Bronchial epithelial cell (primary cell): ENCODE data around the gene SLC51A. TPM values are rescaled to one million over a fixed set of nuclear protein-coding genes. Genes with fewer than 3 reads are reported as not detected.

ENCODE experiments used
- DNase-seq: peaks from one replicate; pipeline ENCODE4 v3.0.0-alpha.2; 2010; ENCODE audit warnings: low read depth
- FAIRE-seq: peaks from 2 replicates; lab custom pipeline; 2011; peaks lifted over from hg19 to GRCh38; lab: Jason Lieb, UNC
- H3K27me3 ChIP-seq: 2 replicates; pipeline ENCODE4 v1.5.1; 2011; ENCODE audit warnings: low read length; ENCODE audit not compliant: control insufficient read depth, insufficient read depth
- H3K36me3 ChIP-seq: 2 replicates; pipeline ENCODE4 v1.5.1; 2011; ENCODE audit warnings: low read length; ENCODE audit not compliant: control insufficient read depth, insufficient read depth
- H3K4me3 ChIP-seq: 2 replicates; pipeline ENCODE4 v1.5.1; 2011; ENCODE audit warnings: mild to moderate bottlenecking, low read depth, low read length, control low read depth
- total RNA-seq: library from RNA; depleted of rRNA; stranded (reverse); fragments of >200 nt; gene quantifications from 2 replicates; pipeline ENCODE4 v1.2.1, GENCODE V29; 2014
- TF ChIP-seq, protein P1 (sequence below): IDR thresholded peaks from 2 replicates; pipeline ENCODE4 v1.5.1; 2011; ENCODE audit warnings: mild to moderate bottlenecking, moderate library complexity, low read length, control low read depth, inconsistent platforms; ENCODE audit not compliant: insufficient read depth, severe bottlenecking

The SLC51A gene
- total RNA-seq, 1 donor from 2014 or later: not detected

DNA sequence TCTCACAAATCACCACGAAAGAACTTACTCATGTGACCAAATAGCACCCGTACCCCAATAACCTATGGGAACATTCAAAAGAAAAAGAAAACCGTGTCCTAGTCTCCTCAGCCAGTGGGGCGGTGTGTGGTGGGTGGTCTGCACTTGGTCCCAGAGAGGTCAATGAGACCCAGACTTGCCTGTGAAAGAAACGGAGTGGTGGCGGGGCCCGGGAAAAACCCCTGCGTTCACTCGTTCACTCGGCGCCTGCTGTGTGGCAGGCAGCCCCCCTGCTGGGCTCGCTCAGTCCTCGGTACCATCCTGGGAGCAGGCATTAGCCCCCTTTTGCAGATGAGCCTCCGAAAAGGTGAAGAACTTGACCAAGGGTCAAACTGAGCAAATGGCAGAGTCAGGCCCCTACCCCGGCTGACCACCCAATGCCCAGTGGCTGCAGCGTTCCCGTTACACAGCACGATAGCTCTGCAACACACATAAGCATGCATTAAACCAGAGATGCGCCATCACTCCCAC is 41.2 kb upstream of the SLC51A start:
- FAIRE-seq: no peak

DNA sequence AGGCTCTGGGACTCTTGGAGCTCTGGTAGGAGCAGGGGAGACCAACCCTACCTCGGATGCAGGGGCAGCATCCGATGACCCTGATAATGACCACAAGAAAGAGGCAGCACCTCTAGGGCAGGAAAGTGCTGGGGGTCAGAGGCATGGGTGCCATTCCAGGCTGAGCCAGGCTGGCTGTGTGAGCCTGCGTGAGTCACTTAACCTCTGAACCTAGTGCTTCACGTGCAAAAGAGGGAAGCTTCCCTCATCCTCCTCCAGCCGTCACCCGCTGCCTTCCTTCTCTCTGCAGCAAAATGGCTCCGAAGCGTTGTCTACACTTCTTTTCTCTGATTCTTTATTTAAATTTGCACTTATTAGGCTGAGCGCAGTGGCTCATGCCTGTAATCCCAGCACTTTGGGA is 40.6 kb upstream of the SLC51A start:
- DNase-seq: no peak
- no peak overlapping the region for H3K4me3 ChIP-seq
- FAIRE-seq: no peak
- no peaks in the 10 kb centered on the region for H3K36me3 ChIP-seq
- no peaks in the 10 kb centered on the region for H3K27me3 ChIP-seq
- TF ChIP-seq, protein P1, sequence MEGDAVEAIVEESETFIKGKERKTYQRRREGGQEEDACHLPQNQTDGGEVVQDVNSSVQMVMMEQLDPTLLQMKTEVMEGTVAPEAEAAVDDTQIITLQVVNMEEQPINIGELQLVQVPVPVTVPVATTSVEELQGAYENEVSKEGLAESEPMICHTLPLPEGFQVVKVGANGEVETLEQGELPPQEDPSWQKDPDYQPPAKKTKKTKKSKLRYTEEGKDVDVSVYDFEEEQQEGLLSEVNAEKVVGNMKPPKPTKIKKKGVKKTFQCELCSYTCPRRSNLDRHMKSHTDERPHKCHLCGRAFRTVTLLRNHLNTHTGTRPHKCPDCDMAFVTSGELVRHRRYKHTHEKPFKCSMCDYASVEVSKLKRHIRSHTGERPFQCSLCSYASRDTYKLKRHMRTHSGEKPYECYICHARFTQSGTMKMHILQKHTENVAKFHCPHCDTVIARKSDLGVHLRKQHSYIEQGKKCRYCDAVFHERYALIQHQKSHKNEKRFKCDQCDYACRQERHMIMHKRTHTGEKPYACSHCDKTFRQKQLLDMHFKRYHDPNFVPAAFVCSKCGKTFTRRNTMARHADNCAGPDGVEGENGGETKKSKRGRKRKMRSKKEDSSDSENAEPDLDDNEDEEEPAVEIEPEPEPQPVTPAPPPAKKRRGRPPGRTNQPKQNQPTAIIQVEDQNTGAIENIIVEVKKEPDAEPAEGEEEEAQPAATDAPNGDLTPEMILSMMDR: no peak

More for the DNA sequence above, 41.2 kb upstream of the SLC51A start:
- TF ChIP-seq, protein P1: no peak
- DNase-seq: no peak
- Histone ChIP-seq H3K27me3 (no peaks in the 10 kb centered on the region), H3K36me3 (no peaks in the 10 kb centered on the region), H3K4me3 (no peak overlapping the region)

DNA sequence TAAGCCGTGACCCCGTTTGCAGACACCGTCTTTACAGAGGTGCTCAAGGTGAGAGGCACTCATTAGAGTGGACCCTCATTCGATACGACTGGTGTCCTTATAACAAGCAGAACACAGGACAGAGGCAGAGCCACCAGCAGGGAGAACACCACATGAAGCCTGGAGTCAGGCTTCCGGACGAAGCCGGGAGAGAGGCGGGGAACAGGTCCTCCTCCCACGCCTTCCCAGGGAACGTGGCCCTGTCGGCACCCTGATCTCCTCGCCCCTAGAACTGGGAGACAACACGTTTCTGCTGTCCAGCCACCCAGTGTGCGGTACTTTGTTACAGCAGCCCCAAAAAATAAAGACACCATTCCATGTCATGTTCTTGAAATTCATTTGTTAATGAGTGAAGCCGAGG is 38.8 kb upstream of the SLC51A start:
- Histone ChIP-seq H3K4me3 (no peak overlapping the region), H3K27me3 (no peaks in the 10 kb centered on the region), H3K36me3 (no peaks in the 10 kb centered on the region)
- DNase-seq: no peak
- no peak for FAIRE-seq
- TF ChIP-seq, protein P1: no peak

DNA sequence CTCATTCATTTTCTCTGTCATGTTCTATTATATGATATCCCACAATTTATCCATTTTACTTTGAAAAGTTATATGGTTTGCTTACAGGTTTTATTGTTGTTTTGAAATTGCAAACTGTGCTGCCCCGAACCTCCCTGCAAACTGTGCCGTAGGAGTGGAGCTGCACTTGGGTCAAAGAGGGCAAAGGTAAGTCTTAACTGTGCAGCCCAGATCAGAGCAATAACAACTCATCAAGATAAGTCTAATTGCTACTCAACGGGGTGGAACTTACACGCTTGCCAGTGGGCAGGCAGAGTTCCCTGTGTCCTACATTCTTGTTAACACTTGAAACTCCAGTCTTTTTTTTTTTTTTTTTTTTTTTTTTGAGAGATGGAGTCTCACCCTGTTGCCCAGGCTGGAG is 38.4 kb upstream of the SLC51A start:
- H3K4me3 ChIP-seq: no peak overlapping the region
- no peaks in the 10 kb centered on the region for H3K36me3 ChIP-seq
- TF ChIP-seq, protein P1: no peak
- FAIRE-seq (no peak), DNase-seq (no peak)
- H3K27me3 ChIP-seq: no peaks in the 10 kb centered on the region

DNA sequence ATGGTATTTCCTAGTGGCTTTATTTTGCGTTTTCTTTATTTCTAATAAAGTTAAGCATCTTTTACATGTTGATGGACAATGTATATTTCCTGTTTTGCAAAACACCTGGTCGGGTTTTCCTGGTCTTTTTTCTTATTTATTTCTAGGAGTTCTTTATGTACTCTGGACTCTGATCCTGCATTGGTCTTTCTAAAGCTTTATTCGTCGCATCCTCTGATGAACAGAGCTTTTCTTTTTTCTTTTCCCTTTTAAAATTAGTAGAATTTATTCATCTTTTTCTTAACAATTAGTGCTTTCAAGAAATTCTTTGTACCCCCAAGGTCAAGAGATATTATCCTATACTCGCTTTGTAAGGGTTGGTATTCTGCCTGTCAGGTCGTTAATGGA is 37.3 kb upstream of the SLC51A start:
- Histone ChIP-seq H3K27me3 (no peaks in the 10 kb centered on the region), H3K36me3 (no peaks in the 10 kb centered on the region), H3K4me3 (no peak overlapping the region)
- TF ChIP-seq, protein P1: no peak
- FAIRE-seq (no peak), DNase-seq (no peak)
